ENCODE data around the gene TRDMT1.

DNA sequence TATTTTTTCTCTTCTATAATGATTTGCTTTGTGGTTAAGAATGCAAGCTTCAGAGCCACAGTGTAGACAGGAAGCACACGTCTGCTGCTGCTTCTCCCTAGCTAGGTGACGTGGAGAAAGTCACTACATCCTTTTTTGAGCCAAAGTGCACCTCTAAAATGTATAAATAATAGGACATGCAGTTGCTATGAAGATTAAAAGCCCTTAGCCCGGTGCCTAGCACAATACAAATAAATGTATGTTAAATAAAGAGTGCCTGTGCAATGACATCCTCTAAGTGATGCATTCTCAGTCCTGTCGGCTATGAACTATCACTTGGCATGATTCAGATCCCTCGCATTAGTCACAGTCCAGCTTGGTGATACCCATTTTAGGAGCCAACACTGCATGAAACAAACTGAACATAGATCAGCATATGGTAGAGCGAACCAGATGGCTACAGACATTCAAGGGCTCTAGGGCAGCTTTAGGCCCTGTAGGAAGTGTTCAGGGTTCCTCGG lies 4.8 kb upstream of the TRDMT1 start:
- TF ChIP-seq, protein P1, sequence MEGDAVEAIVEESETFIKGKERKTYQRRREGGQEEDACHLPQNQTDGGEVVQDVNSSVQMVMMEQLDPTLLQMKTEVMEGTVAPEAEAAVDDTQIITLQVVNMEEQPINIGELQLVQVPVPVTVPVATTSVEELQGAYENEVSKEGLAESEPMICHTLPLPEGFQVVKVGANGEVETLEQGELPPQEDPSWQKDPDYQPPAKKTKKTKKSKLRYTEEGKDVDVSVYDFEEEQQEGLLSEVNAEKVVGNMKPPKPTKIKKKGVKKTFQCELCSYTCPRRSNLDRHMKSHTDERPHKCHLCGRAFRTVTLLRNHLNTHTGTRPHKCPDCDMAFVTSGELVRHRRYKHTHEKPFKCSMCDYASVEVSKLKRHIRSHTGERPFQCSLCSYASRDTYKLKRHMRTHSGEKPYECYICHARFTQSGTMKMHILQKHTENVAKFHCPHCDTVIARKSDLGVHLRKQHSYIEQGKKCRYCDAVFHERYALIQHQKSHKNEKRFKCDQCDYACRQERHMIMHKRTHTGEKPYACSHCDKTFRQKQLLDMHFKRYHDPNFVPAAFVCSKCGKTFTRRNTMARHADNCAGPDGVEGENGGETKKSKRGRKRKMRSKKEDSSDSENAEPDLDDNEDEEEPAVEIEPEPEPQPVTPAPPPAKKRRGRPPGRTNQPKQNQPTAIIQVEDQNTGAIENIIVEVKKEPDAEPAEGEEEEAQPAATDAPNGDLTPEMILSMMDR (IDR thresholded peaks at IDR 0.05) = no peak
- no peak for TF ChIP-seq EP300 (IDR thresholded peaks at IDR 0.05; ENCODE audit: low read depth)
- no peak for TF ChIP-seq POLR2A (IDR thresholded peaks at IDR 0.05)
- no peak for TF ChIP-seq POLR2AphosphoS5 (IDR thresholded peaks at IDR 0.05)

Measured in transverse colon (tissue), 4 donors.